DND-41 (cell line): ENCODE results near the gene TMEM131L.

ENCODE experiments used
- CTCF ChIP-seq: IDR thresholded peaks from 2 replicates; pipeline ENCODE4 v1.5.1; 2012; ENCODE audit warnings: borderline replicate concordance, low read length, moderate library complexity, mild to moderate bottlenecking; ENCODE audit not compliant: poor library complexity, severe bottlenecking; ENCODE audit errors: extremely low read depth
- EZH2 ChIP-seq: IDR thresholded peaks from 3 replicates; pipeline ENCODE4 v1.6.1; 2012; ENCODE audit warnings: borderline replicate concordance, low read depth, mild to moderate bottlenecking, moderate library complexity, low read length, inconsistent platforms; ENCODE audit not compliant: severe bottlenecking

- TF ChIP-seq CTCF, result no peak
- no peak for TF ChIP-seq EZH2
Observed at GRCh38 chr4:153494562-153494961, 28.4 kb downstream of the TMEM131L start.
